Liver (tissue), 3 donors: ENCODE measurements around the gene POLG.
A peak's percentile ranks its signal among the peaks of the same experiment; 100 is the strongest.

Source experiments
- CTCF ChIP-seq: fragments of 150-350 bp; IDR thresholded peaks from 2 replicates; pipeline ENCODE4 v1.5.1; 2017; ENCODE audit warnings: improper control_type of control experiment, low read depth, low read length; ENCODE audit not compliant: missing input control
- JUND ChIP-seq, 2 donors: IDR thresholded peaks; 2 replicates each; pipeline ENCODE4 v1.6.1; 2016; ENCODE audit warnings: antibody characterized with exemption in 2 of 2
- RAD21 ChIP-seq, 2 donors: IDR thresholded peaks; 2 replicates each; pipeline ENCODE4 v1.6.1; 2016; ENCODE audit warnings: antibody characterized with exemption in 2 of 2, mild to moderate bottlenecking in 2 of 2
- REST ChIP-seq: IDR thresholded peaks from 2 replicates; pipeline ENCODE4 v1.6.1; 2016; ENCODE audit warnings: antibody characterized with exemption, mild to moderate bottlenecking
- RXRA ChIP-seq, 2 donors: IDR thresholded peaks; 2 replicates each; pipeline ENCODE4 v1.6.1; 2017 to 2018; ENCODE audit warnings: antibody characterized with exemption in 2 of 2, mild to moderate bottlenecking in 1 of 2
- YY1 ChIP-seq: IDR thresholded peaks from 2 replicates; pipeline ENCODE4 v1.6.1; 2016; ENCODE audit warnings: antibody characterized with exemption, mild to moderate bottlenecking
- ZBTB33 ChIP-seq: IDR thresholded peaks from 2 replicates; pipeline ENCODE4 v1.6.1; 2016; ENCODE audit warnings: antibody characterized with exemption
- donor health status: healthy.
- donor health status: healthy.

GRCh38 chr15:89361451-89362202 is 27.0 kb upstream of the POLG start:
- no peak for TF ChIP-seq CTCF
- TF ChIP-seq REST: peak; percentile 100
- no peak for TF ChIP-seq RXRA (IDR thresholded peaks at IDR 0.05)
- TF ChIP-seq YY1: no peak
- TF ChIP-seq ZBTB33: no peak
- TF ChIP-seq JUND (IDR thresholded peaks at IDR 0.05): no peak
- TF ChIP-seq RAD21 (IDR thresholded peaks at IDR 0.05): no peak
